HG03575 (cell line): ENCODE results near the gene ST3GAL4.

ENCODE experiments used
- ATAC-seq: cut with Tn5 transposase; IDR thresholded peaks from one replicate; pipeline ENCODE4 v1.9.1; 2021; ENCODE audit not compliant: unreplicated experiment, insufficient number of reproducible peaks, low FRiP score; ENCODE audit errors: extremely low read depth

ST3GAL4 gene

DNA sequence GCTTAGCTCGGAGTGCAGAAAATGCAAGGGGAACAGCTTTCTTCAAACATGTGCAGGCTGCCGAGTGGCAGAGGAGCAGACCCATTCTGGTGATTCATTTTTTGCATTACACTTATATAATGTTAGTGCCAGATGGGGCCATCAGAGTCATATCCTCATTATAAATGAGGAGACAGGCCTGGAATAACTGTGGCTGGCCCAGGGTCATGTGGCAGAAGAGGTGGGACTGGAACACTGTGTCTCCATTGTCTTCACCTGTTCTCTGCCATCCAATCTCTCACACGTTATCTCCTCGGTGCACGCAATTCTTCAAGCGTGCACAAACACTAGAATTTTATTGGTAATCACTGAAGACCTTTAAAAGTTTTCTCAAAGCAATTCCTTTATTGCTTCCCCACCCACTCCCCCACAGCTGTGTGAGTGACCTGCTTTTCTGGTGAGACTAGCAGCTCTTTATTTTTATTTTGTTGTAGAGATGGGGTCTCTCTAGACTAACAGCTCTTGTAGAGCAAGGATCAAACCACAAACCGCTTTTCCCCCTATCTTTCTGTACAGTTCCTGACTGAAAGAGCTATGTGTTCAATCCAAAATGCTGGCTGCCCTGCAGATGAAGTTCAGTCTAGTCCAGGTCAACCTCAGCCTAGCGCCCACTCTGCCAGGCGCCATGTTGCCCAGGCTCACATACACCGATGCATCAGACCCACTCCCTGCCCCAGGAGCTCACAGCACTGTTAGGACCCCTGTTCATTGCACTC, 75.3 kb downstream of the ST3GAL4 start:
- ATAC-seq, result no peak

DNA sequence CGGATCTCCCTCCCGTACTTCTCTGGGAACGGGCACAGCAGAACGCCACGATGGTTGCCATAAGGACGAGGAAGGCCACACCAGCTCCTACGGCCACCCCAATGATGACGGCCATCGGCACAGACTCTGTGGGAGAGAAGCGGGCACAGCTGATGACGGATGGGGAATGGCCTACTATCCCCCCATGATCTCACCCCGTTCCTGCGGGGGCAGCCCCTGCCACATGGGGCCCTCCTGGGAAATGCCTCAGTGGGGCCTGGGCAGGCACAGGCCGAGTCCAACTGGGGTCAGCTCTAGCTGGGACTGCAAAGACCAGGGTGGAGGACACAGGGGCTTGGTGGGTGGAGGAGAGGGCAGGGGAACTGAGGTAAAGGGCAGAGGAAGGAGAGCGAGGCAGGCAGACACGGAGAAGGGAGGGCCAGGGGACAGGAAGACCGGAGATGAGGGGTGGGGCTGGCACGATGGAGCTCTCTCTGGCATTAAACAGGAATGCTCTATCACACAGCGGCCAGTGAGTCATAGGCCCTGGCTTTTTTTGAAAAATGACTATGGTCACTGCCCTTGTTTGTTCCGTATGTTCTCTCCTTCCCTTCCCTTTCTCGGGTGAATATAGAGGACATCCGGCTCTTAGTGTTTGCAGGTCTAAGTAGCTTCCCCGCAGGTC, 76.0 kb downstream of the ST3GAL4 start:
- no peak for ATAC-seq

DNA sequence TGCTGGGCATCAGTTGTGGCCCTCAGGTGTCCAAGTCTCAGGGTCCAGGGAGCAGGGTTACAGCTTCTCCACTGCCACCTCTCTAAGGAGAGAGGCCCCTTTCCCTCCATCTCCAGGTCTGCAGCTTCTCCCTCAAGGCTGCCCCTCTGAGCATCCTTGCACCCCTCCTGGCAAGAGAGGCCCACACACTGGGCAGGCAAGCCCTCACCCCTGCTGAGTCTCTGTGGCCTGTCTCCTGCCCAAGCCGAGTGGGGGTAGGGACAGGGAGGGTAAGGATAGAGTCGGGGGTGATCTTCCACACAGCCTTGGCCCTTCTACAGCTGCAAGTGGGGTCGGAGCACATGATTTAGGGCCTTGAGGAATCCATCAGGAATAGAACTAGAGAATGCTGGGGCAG, 76.6 kb downstream of the ST3GAL4 start:
- no peak for ATAC-seq

DNA sequence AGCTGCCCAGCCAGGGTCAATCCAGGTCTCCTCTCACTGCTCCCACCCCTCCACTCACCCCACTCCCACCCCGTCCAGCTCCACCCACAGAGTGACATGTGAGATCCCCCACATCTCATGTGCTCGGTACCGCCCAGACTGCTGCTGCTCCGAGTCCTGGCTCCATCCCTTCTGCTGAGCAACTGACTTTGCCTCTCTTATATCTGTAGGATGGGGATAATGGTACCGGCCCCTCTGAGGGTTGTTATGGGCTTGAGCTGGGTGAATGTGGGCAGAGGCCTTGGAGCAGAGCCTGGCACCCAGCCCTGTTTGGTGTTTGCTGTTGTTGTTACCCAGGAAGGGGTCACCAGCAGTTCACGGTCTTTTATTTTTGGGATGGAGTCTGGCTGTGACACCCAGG, 77.0 kb downstream of the ST3GAL4 start:
- no peak for ATAC-seq

DNA sequence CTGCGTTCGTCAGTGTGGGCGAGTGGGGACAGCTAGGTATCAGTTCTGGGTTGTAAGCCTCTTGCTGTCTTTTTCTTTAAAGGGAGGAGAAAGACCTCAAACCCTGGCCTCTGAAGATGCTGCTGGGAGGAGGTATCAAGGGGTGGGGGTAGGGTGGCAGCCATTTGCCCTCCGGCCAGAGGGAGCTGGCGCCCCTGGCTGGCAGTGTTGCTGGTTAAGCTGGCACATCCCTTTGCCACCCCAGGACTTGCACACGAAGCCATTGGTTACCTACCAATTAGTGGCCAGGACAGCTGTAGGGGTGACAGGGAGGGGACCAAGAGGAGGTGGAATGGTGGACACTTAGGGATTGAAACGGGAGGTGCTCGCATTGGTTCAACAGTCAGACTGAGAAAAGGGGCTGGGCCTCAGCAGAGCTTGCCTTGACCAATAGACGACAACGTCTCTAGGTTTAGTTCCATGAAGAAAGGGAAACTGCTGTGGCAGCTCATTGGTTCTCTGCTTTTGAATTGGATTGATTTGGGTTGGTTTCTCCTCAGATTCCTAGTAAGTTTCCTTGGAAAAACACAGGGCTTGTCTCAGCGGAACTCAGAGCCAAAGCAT, 77.9 kb downstream of the ST3GAL4 start:
- no peak for ATAC-seq

DNA sequence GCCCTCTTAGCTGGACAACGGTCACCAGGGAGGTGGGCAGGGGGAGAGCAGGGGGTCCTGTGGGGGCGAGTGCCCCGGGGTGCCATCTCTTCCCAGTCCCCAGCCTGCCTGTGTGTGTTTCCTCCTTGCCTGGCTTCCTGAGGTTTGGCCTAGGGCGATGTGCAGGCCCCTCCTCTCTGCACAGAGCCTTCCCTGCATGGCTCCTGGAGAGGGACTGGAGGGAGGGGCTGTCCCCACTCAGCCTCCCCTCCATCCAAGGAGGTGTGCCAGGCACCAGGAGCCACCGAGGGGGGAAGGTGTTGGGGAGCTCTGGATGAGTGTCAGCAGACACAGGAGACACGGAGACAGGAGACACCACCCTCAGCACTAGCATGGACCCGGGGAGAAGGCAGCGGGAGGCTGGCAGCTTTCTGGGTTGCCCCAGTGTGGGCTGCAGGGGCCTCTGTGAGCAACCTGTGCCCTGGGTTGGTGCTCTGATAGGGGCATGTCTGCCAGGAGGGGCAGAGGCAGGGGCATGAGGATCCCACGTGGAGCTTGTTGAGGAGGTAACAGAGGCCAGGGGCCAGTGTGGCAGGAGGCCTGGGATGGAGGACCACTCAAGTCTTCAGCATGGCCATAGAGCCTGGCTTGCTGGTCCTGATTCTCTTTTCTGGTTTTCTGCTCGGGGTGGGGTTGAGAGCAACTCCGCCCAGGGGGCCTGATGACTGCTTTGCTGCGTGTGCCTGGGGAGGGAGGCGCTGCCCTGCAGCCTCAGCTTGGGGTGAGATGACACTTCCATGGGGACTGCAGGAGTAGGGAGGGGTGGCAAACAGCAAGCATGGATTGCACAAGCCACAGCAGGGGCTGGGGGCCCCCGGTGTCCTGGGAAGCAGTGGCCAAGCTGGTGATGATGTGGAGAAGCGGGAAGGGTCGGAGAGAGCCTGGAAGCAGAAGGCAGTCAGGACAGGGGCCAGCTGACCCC, 78.8 kb downstream of the ST3GAL4 start:
- ATAC-seq, result no peak

DNA sequence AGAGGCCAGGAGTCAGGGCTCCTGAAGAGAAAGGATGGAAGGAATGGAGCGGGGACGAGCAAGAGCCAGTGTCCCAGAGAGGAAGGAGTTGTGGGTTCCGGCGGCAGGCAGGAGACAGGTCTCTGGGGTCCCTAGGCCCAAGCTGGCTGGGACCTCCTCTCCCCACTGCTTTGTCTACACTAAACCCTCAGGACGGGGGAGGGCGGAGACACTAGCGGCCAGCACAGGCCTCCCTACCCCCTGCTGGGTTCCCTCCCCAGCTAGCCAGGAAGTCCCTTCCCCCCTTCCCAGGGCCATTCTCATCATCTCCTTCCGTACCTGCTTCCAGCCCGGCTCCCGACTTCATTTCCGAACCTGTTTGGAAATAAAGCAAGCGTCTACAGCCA, 79.5 kb downstream of the ST3GAL4 start:
- no peak for ATAC-seq

DNA sequence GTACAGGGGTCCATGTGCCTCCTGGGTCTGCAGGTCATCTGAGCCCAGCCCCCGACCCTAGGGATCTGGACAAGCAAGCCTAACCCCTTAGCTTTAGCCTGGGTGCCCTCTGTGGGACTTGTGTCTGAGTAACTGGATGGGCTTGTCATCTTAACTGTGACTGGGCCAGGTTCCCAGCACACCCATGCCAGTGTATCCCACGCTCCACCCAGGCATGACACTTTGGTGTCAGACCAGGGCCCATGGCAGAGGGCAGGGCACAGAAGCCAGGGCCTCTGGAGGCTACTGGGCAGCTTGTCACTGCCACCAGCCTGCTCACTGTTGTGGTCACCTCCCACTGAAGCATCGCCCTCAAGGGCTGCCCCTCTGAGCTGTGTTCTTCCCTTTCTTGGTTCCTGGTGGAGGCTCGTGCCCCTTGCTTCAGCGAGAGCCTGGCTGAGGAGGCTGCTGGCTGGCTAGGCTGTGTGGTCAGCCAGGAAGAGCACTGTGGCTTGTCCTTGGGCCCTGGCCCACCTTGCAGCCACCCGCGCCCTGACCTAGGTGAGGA, 80.8 kb downstream of the ST3GAL4 start:
- ATAC-seq, result no peak

DNA sequence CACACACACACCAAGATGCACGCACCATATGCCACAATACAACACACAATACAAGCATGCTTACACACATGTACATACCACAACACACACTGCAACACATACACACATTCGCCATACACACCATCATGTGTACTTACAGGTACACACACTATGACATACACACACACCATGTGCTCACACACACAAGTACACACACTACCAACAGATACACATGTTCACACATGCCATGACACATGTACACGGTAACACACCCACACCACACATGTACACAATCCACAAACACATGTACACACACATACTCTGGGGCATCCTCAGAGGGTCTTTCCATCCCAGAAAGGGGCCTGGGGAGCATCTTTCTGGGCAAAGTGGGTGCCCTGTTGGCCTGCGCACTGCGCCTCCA, 82.2 kb downstream of the ST3GAL4 start:
- ATAC-seq, result no peak

DNA sequence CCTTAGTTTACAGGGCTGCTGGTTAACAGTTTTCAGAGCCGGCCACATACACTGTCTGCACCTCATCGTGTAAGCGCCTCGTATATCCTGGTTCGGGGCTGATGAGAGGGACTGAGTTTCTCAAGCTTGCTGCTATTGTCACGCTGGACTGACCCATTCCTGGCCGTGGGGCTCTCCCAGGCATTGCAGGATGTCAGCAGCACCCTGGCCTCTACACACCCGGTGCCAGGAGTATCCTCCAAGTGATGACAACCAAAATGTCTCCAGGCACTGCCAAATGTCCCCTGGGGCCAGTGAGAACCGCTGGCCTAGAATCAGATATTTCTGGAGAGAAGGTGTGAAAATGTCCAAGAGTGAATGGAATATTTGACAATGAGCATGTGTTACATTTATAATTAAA, 82.8 kb downstream of the ST3GAL4 start:
- no peak for ATAC-seq

DNA sequence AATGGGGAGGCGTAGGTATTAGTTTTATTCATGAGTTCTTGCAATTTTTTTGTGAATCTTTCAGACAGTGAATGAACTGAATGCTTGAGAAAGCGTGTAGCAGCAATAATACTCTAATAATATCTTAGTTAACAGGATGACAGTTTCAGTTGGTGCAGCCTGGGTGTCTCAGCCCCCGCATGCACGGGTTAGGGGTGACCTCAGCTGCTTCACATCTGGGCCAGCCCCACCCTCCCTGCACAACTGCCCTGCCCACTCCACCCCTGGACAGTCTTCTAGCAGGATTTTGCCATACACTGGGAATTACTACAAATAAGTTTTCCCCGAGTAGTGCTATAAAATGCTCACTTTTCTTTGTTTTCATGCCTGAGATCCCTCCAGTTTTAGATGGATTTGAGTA, 83.2 kb downstream of the ST3GAL4 start:
- no peak for ATAC-seq

DNA sequence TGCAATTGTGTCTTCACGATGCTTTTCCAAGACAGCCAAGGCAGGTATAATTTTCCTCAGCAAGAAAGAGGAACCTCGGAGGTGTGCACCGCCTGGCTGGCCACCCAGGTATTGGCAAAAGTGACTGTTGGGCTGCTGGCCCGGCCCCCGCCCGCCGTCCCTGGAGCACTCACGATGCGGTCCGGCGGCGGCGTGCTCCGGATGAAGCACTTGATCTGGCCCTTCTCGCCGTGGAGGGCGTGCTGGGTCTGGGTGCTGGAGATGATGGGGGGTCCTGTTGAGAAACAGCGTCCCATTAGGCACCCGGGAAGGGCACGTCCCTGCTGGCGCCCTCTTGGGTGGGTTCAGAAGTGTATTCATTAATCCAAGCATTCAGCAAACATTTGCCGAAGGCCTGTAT, 84.8 kb downstream of the ST3GAL4 start:
- ATAC-seq, result no peak

DNA sequence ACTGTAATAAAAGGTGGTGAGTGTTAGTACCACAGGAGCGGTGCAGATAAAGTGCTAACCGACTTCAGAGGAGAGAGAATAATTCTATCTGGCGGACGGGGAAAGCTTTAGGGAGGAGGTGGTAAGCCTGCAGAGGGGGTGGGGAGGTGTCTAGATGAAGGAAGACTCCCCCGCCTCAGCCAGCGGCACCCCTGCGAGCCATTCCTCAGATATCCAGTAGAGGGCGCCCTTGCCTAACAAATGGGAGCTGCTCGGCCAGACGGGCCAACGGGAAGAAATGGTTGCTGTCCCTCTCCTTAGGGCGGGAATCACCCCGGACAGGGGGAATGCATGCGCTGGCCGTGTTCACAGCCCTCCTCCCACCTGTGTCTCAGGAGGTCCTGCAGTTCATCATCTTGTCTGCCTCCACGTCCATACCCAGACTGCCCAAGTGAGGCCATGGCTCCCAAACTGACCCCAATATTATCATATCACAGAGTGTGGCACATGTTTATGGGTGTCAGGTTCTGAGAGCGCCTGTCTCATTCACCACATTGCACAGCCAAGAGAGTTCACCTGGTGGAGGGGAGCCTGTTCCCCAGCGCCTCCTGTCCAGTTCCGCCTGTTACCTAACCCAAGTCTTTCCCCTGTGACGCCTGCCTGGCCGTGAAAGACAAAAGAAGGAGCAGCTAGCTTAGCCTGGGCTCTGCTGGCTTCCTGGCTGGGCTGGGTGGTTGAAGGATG, 85.5 kb downstream of the ST3GAL4 start:
- ATAC-seq, result no peak

DNA sequence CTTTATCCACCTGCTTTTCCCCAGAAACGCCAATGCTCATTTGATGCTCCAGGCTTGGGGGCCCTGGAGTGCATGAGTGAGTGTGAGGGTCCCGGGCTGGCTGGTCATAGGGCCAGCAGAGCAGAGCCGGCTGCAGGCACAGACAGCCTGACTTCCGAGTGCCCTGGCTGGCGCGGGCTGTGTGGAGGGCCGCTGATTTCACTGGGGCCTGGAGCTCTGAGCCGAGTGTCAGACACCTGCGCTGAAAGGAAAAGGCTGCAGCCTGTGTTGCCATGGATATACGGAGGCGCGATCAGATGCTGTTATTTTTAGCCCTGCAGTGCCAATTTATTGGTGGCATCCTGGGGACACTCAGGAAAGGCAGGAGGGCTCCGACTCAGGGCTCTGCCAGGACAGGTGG, 87.6 kb downstream of the ST3GAL4 start:
- ATAC-seq, result no peak

DNA sequence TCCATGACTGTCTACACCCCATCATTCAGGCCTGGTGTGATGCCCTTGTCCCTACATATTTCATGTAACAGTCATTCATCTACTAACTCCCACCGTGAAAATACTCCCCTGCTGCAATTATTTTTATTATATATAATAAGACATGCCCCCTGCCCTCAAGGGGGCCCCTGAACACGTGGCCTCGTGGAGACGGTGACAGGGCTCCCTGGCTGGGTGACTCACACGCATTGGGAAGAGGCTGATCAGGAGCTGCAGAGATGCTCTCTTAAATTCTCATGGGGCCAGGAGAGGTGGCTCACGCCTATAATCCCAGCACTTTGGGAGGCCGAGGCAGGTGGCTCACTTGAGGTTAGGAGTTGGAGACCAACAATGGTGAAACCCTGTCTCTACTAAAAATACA, 88.6 kb downstream of the ST3GAL4 start:
- ATAC-seq, result no peak

DNA sequence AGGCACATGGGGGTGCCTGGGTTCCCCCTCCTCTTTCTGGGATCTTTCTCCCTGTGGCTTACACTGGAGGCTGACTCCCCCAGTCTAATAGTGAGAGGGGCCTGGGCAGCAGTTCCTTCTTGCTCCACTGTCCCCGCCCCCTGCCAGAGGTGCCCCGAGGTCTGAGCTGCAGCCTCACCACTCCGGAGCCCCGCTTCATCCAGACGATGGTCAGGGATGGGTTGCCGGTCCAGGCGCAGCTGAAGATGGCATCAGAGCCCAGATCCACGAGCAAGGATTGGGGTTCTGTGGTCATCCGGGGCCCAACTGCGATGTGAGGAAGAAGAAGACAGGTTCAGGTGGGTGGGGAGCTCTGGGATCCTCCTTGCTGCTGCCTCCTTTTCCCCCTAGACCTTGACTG, 91.1 kb downstream of the ST3GAL4 start:
- no peak for ATAC-seq

DNA sequence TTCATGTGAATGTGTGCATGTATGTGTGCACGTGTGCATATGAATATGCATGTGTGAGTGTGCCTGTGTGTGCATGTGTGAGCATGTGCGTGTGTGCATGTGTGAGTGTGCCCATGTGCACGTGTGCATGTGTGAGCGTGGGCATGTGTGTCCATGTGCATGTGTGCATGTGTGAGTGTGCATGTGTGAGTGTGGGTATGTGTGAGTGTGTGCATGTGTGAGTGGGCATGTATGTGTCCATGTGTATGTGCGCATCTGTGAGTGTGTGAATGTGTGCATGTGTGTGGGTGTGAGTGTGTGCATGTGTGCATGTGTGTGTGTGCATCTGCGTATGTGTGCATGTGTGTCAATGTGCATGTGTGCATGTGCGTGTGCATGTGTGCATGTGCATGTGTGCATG, 94.7 kb downstream of the ST3GAL4 start:
- no peak for ATAC-seq

DNA sequence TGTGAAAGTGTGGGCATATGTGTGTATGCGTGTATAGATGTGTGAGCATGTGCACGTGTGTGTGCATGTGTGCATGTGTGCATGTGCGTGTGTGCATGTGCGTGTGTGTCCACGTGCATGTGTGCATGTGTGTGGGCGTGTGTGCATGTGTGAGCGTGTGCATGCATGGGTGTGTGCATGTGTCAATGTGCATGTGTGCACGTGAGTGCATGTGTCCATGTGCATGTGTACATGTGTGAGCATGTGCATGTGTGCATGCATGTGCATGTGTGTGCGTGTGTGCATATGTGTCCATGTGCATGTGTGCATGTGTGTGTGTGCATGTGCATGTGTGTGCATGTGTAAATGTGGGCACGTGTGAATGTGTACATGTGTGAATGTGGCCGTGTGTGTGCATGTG, 95.3 kb downstream of the ST3GAL4 start:
- no peak for ATAC-seq
